ENCODE data around the gene SPATA31E1.
"Not testable (repeated sequence)": the region's sequence is repeated elsewhere in the genome, so short reads cannot be mapped to it uniquely, and the experiment has no call there.

SPATA31E1 gene

DNA sequence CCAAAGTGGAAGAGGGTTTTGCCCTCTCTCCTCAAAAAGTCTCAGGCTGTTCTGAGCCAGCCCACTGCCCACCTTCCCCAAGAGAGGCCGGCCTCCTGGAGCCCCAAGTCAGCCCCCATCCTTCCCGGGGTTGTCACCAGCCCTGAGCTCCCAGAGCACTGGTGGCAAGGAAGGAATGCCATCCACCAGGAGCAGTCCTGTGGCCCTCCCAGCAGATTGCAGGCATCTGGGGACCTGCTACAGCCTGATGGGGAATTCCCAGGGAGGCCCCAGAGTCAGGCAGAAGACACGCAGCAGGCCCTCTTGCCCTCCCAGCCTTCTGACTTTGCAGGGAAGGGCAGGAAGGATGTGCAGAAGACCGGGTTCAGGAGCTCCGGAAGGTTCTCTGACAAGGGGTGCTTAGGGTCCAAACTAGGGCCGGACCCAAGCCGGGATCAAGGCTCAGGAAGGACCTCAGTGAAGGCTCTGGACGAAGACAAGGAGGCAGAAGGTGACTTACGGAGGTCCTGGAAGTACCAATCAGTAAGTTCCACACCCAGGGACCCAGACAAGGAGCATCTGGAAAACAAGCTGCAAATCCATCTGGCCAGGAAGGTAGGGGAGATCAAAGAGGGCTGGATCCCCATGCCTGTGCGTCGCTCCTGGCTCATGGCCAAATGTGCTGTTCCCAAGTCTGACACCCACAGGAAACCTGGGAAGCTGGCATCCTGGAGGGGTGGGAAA is 3.7 kb downstream of the SPATA31E1 start:
- no peak for DNase-seq (ENCODE audit: low read depth)

DNA sequence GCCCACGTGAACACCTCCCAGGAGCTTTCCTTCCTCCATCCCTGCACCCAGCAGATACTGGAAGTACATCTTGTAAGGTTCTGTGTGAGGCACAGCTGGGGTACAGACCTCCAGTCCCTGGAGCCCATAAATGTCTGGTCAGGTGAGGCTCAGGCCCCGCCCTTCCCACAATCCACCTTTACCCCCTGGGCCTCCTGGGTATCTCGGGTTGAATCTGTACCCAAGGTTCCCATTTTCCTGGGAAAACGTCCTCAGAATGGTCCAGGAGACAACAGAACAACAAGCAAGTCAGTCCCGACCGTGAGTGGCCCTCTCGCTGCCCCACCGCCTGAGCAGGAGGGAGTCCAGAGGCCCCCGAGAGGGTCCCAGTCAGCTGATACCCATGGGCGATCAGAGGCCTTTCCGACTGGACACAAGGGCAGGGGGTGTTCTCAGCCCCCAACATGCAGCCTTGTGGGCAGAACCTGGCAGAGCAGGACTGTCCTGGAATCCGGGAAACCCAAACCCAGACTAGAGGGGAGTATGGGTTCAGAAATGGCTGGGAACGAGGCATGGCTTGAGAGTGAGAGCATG is 4.3 kb downstream of the SPATA31E1 start:
- no peak for DNase-seq (ENCODE audit: low read depth)

- no peak for DNase-seq (ENCODE audit: low read depth)
Observed at GRCh38 chr9:87887661-87888480, 5.2 kb downstream of the SPATA31E1 start.

DNA sequence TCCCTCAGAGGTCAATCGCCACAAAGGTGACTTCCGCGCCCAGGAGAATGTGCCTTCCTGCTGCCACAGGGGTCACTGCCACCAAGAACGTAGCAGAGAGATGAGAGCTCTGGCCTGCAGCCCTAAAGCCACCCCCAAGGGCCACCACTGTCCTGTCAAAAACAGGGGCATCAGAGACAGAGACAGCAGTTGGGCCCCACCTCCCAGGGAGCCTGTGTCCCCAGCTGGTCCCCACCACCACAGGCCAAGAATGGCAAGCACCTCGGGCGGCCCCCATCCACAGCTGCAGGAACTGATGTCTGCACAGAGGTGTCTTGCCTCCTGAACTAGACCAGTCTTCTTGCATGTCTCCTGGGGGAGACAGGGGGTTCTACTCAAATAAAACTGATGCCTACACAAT is 5.8 kb downstream of the SPATA31E1 start:
- DNase-seq (ENCODE audit: low read depth) = no peak

DNA sequence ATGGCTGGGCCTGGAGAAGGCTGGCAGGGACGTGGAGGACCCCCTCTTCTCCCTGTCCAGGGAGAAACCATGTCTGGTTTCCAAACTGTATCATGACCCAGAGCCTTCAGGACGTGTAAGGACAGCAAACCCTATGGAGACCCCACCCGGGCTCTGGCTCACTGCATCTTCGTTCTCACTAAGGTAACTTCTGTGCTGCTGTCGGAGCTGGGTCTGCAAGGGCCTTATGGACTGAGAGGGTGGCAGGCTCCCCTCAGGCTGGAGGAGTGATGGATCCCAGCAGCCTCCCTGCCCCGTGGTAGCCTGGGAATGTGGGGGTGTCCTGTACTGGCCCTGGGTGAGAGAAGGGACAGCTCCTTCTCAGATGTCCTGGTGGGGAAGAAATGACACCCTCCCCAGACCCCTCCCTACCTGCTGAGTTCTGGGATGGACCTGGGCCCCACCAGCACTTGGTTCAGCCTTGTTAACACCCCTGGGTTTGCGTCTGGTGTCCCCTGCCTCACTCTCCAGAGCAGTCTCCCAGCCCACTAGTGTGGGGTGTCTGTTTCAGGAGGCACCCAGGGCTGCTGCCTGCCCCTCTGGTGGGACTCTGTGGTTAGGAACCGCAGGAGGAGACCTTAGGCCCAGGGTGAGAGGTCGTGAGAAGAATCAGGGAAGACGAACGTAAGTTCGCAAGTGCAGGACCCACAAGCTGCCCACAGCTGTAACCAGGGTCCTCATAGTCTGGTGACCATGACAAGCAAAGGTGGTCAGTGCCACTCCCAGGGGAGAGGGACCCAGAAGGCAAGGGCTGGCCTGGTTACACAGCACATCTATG is 6.6 kb downstream of the SPATA31E1 start:
- no peak for DNase-seq (ENCODE audit: low read depth)

DNA sequence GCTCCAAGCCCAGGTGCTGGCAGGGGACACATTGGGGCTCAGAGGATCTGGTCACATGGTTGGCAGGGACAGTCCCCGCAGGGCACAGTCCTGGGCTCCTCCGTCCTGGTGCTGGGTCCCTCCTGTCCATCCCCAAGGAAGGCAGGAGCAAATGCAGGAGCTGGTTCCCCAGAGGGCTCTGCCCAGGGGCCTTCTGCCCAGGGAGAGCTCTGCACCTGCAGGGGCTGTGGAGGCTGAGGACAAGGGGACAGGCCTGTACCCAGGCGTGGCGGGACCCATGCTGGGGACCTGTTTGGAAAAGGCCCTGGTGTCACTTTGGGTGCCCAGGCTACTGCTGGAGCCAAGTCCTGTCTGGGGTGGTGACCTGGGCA is 7.2 kb downstream of the SPATA31E1 start:
- DNase-seq (ENCODE audit: low read depth) = no peak

- DNase-seq (ENCODE audit: low read depth) = no peak
Observed at GRCh38 chr9:87890837-87891236, 8.2 kb downstream of the SPATA31E1 start.

GRCh38 chr9:87891754-87892153 is 9.1 kb downstream of the SPATA31E1 start:
- peak; percentile 61 for DNase-seq (ENCODE audit: low read depth)

DNA sequence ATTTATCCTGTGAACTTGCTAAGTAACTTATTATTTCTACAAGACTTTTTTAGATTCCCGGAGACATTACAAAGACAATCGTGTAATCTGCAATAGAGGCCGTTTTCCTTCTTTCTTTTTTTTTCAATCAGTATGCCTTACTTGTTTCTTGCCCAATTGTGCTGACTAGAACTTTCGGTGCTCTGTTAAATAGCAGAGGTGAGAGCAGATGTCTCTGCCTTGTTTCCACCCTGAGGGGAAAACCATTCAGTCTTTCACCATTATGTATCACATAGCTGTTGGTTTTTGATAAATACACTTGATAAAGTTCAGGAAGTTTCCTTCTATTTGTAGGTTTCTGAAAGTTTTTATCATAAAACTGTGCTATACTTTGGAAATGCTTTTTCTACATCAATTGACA is 10.3 kb downstream of the SPATA31E1 start:
- no peak for DNase-seq (ENCODE audit: low read depth)

DNA sequence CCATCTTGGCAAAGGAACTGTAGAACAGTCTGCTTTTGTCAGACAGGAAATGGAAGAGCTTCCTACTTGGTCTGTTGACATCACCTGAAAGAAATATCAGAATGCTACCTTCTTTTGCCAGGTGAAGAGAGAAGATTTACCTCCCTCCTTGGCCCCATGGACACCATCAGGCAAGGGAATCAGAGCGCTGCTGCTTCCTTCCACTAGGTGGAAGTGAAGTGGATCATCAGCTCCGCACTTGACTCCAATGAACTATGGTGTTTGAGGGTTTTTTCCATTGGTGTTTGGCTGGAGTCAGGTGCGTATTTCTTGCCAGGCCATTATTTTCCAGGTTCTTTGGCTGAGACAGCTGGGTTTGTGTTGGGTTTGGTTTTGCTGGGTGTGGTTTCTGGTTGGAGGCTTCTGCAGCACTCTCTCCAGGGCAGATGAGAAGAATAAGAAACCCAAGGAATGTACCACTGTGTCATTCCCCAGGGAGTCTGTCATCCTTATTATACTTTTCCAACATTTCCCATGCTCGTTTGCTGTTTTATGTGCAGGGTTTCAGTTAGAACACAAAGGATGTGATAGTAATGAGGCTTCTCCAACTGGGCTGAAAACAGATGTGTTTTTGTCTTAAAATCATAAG is 12.4 kb downstream of the SPATA31E1 start:
- DNase-seq (ENCODE audit: low read depth) = no peak

- no peak for DNase-seq (ENCODE audit: low read depth)
Observed at GRCh38 chr9:87896891-87897290, 14.2 kb downstream of the SPATA31E1 start.

- DNase-seq (ENCODE audit: low read depth) = peak; percentile 58
Observed at GRCh38 chr9:87898151-87898550, 15.5 kb downstream of the SPATA31E1 start.

- not testable (repeated sequence) for DNase-seq (ENCODE audit: low read depth)
Observed at GRCh38 chr9:87902371-87902770, 19.7 kb downstream of the SPATA31E1 start.

DNA sequence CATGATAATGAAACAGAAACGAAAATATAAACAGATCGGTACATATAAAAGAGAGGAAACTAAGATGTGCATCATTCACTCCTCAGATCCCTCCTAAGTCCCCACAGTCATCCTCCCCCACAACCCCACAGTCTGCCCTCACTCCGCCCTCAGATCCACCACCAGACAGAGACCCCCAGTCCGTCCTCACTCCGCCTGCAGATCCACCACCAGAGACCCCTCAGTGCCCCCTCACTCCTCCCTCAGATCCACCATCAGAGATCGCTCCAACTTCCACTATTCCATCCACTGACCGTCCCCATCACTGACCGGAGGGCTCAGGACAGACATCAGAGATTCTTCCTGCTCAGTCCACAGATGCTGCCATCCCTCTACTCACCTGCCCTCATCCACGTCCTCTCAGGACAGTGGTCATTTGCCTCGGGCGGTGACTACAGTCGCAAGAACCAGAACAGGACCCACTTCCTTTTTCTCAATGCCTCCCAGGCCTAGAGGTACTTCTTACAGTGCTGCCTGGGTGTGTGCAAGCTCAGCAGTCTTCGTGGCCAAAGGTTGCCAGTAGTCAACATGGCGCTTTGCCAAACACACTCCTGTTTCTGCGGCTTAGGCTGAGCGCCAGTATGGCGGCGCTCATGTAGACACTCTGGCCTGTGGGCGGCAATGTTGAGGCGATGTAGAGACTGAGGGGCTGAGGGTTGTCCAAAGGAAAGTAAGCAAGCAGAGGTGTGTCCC is 26.8 kb downstream of the SPATA31E1 start:
- DNase-seq (ENCODE audit: low read depth) = no peak

DNA sequence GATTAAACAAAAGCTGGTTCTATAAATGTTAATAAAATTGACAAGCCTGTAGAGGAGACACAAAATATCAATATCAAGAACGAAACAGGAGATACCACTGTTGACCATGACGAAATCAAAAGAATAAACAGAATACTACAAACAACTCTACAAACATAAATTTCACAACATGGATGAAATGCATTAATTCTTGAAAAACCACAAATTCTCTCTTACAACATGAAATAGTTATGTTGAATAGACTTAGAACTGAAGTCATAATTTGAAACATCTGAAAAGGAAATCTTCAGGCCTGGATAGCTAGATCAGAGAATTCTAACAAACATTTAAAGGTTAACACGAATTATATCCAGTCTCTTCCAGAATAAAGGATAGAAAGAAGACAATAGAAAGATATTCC is 28.1 kb downstream of the SPATA31E1 start:
- DNase-seq (ENCODE audit: low read depth) = peak; percentile 23

DNA sequence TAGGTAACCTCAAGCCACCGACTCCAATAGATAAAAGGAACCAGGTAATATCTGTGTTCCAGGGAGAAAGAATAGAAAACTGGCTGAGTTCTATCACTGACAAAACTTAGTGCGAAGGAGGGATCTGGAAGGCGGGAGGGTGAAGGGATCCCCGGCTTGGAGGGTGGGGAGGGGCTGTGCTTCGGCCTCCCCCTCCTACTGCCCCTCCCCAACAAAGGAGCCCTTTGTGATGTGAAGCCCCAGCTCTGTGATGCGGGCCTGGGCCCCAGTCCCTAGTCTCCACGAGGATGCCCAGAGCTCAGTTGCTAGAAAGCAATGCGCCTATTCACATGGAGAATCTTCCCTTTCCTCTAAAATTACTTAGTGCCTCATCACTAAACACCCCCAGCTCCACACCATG is 35.0 kb downstream of the SPATA31E1 start, which contains the start of gene SPATA31C1:
TSS of gene SPATA31C1 (plus strand) at position 301 of the 400 bp plus-strand sequence.
- not testable (repeated sequence) for DNase-seq (ENCODE audit: low read depth)

DNA sequence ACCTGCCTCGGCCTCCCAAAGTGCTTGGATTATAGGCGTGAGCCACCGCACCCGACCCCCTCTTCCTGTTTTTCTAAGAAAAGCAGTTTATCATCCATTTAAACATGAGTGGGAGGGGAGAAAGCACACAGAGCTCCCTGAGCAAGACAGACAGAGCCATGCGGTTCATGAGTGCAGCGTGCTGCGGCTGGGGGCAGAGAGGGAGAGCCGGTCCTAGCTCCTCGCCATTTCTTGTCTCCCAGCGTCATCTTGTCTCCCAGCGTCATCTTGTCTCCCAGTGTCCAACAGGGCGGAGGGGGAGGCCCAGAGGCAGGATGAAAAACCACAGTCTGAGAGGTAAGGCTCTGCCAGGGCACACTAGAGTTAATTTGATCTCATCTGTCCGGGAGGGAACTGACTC is 36.3 kb downstream of the SPATA31E1 start:
- DNase-seq (ENCODE audit: low read depth) = not testable (repeated sequence)

- DNase-seq (ENCODE audit: low read depth) = not testable (repeated sequence)
Observed at GRCh38 chr9:87921561-87921960, 38.9 kb downstream of the SPATA31E1 start.

- DNase-seq (ENCODE audit: low read depth) = not testable (repeated sequence)
Observed at GRCh38 chr9:87923012-87923411, 40.3 kb downstream of the SPATA31E1 start.

DNA sequence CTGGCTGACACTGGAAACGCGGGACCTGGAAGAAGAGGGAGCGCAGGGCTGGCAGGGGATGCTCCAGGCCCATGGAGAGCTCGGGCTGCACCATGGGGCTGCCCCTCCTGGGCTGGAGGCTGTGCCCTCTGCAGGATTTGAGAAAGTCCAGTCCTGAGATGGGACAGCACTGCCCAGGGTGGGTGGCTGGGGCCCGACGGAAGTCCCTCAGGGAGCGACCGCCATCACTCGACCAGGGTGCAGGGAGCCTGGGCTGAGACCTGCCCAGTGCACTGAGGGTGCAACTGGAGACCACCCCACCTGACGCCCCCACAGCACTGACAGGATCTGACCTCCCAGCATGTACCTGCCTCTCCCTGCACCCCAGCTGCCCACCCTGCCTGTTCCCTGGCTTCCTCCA is 42.2 kb downstream of the SPATA31E1 start:
- not testable (repeated sequence) for DNase-seq (ENCODE audit: low read depth)

GRCh38 chr9:87929152-87929551 is 46.5 kb downstream of the SPATA31E1 start:
- DNase-seq (ENCODE audit: low read depth) = not testable (repeated sequence)
